ENCODE data around the gene PPP1R3G.
"Not testable (repeated sequence)": the region's sequence is repeated elsewhere in the genome, so short reads cannot be mapped to it uniquely, and the experiment has no call there.

The PPP1R3G gene

GRCh38 chr6:5084781-5085647 is at the start of gene PPP1R3G:
PPP1R3G (plus strand) TSS chr6:5085341; CDS start chr6:5085486, 145 bp downstream.
- no peak for DNase-seq (ENCODE audit: low read depth in 3 of 3)

- DNase-seq (ENCODE audit: low read depth in 3 of 3), result no peak
These were observed 48.9 kb upstream of the PPP1R3G start for GRCh38 chr6:5036269-5036668.

GRCh38 chr6:5041955-5042354 is 43.2 kb upstream of the PPP1R3G start:
- no peak for DNase-seq (ENCODE audit: low read depth in 3 of 3)

- DNase-seq (ENCODE audit: low read depth in 3 of 3), result no peak
These were observed 42.7 kb upstream of the PPP1R3G start for GRCh38 chr6:5042436-5042835.

GRCh38 chr6:5044866-5045265 is 40.3 kb upstream of the PPP1R3G start:
- no peak for DNase-seq (ENCODE audit: low read depth in 3 of 3)

GRCh38 chr6:5045416-5045815 is 39.7 kb upstream of the PPP1R3G start:
- DNase-seq (ENCODE audit: low read depth in 3 of 3), result no peak

- DNase-seq (ENCODE audit: low read depth in 3 of 3), result no peak
These were observed 38.7 kb upstream of the PPP1R3G start for GRCh38 chr6:5046430-5046829.

GRCh38 chr6:5050009-5050408 is 35.1 kb upstream of the PPP1R3G start:
- DNase-seq (ENCODE audit: low read depth in 3 of 3), result no peak

- no peak for DNase-seq (ENCODE audit: low read depth in 3 of 3)
These were observed 33.7 kb upstream of the PPP1R3G start for GRCh38 chr6:5051394-5051793.

GRCh38 chr6:5053038-5053437 is 32.1 kb upstream of the PPP1R3G start:
- DNase-seq (ENCODE audit: low read depth in 3 of 3), result no peak

- no peak for DNase-seq (ENCODE audit: low read depth in 3 of 3)
These were observed 31.3 kb upstream of the PPP1R3G start for GRCh38 chr6:5053864-5054244.

GRCh38 chr6:5054245-5054873 is 30.8 kb upstream of the PPP1R3G start:
- DNase-seq (ENCODE audit: low read depth in 3 of 3), result no peak

GRCh38 chr6:5055118-5055517 is 30.0 kb upstream of the PPP1R3G start:
- DNase-seq (ENCODE audit: low read depth in 3 of 3), result no peak

GRCh38 chr6:5058254-5058653 is 26.9 kb upstream of the PPP1R3G start:
- no peak for DNase-seq (ENCODE audit: low read depth in 3 of 3)

GRCh38 chr6:5059036-5059896 is 25.9 kb upstream of the PPP1R3G start:
- no peak for DNase-seq (ENCODE audit: low read depth in 3 of 3)

- DNase-seq (ENCODE audit: low read depth in 3 of 3), result not testable (repeated sequence)
These were observed 24.7 kb upstream of the PPP1R3G start for GRCh38 chr6:5060439-5060838.

GRCh38 chr6:5061152-5061551 is 24.0 kb upstream of the PPP1R3G start:
- DNase-seq (ENCODE audit: low read depth in 3 of 3), result no peak

- DNase-seq (ENCODE audit: low read depth in 3 of 3), result no peak
These were observed 21.5 kb upstream of the PPP1R3G start for GRCh38 chr6:5063617-5064016.

- no peak for DNase-seq (ENCODE audit: low read depth in 3 of 3)
These were observed 18.6 kb upstream of the PPP1R3G start for GRCh38 chr6:5066456-5067093.

GRCh38 chr6:5067305-5067704 is 17.8 kb upstream of the PPP1R3G start:
- DNase-seq (ENCODE audit: low read depth in 3 of 3), result no peak

- DNase-seq (ENCODE audit: low read depth in 3 of 3), result no peak
These were observed 16.9 kb upstream of the PPP1R3G start for GRCh38 chr6:5068153-5068751.
